Fibroblast of mammary gland (primary cell): ENCODE data around the gene CCNB2.
A peak's percentile ranks its signal among the peaks of the same experiment; 100 is the strongest.

Experiments
- DNase-seq: peaks from one replicate; pipeline ENCODE4 v3.0.0-alpha.2; 2010; ENCODE audit warnings: low read depth
- H3K4me3 ChIP-seq: 2 replicates; pipeline ENCODE4 v1.5.1; 2011; ENCODE audit warnings: low read depth, mild to moderate bottlenecking, low read length, moderate library complexity; ENCODE audit not compliant: control insufficient read depth
- CTCF ChIP-seq: conservative IDR thresholded peaks from 2 replicates; pipeline ENCODE4 v1.5.1; 2011; ENCODE audit warnings: low read depth, low read length, inconsistent platforms; ENCODE audit not compliant: control insufficient read depth, insufficient read depth

The CCNB2 gene

GRCh38 chr15:59131456-59131855, 26.5 kb downstream of the CCNB2 start:
- TF ChIP-seq CTCF = no peak

GRCh38 chr15:59131969-59132562, 27.1 kb downstream of the CCNB2 start:
- no peak for DNase-seq
- no peak for TF ChIP-seq CTCF
- no peak overlapping the region for H3K4me3 ChIP-seq

More at GRCh38 chr15:59131456-59131855, 26.5 kb downstream of the CCNB2 start:
- no peak for DNase-seq
- no peak overlapping the region for H3K4me3 ChIP-seq

- no peak overlapping the region for H3K4me3 ChIP-seq
- no peak for DNase-seq
- TF ChIP-seq CTCF = no peak
Measured at GRCh38 chr15:59133929-59134427, 29.0 kb downstream of the CCNB2 start.

GRCh38 chr15:59137566-59137965, 32.6 kb downstream of the CCNB2 start:
- no peak for DNase-seq
- H3K4me3 ChIP-seq = no peak overlapping the region
- no peak for TF ChIP-seq CTCF

- peak; percentile 67 for TF ChIP-seq CTCF
- H3K4me3 ChIP-seq = no peak overlapping the region
- DNase-seq = peak; percentile 59
Measured at GRCh38 chr15:59138243-59138642, 33.3 kb downstream of the CCNB2 start.

- DNase-seq = no peak
- no peak for TF ChIP-seq CTCF
Measured at GRCh38 chr15:59140422-59141226, 35.7 kb downstream of the CCNB2 start.

More at GRCh38 chr15:59140422-59141226, 35.7 kb downstream of the CCNB2 start:
- no peak overlapping the region for H3K4me3 ChIP-seq
